ENCODE results near the gene PPP1R27. TPM values are rescaled to one million over a fixed set of nuclear protein-coding genes. Genes with fewer than 3 reads are reported as not detected.
A peak's percentile ranks its signal among the peaks of the same experiment; 100 is the strongest.

PPP1R27 gene
- total RNA-seq, 1 donor from 2014 or later: not detected

DNA sequence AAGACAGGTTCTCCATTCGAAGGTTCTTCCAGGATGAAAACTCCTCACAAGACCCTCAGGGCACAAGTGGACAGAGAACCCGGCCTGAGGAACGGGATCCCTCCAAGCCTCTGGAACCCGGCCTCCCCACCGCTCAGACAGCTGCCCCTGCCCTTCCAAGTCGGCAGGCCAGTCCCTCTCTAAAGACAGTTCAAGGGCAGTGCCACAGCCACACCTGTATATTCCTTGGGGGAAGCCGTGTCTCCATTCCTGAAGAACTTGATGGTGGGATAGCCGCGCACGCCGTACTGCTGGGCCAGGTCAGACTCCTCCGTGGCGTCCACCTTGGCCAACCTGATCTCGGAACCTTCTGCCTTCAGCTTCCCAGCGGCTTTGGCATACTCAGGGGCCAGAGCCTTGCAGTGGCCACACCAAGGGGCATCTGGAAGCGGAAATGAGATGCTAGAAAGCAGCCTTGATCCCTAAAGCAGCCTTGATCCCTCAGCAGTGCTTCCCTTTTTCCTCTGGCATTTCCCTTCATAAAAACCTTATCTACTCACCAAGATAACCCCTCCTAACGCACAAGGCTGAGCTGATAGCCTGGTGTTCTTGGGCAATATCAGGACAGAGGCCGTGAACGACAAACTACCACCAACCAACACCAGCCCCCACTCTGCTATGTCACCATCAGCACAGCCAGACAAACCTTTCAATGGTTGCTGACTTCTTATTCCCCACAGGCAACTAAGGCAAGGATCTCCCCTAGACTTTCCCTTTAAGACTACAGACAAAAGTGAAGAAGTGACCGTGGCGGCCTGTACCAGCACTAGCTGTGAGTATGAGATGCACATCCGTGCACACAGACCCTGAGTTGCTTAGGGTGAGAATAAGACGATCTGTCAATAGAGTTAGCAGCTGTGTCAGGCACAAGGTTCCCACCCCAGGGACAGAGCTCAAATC, 24.4 kb upstream of the PPP1R27 start:
- Mint-ChIP-seq H3K27ac (peak overlapping the region; percentile 93), H3K4me3 (peak overlapping the region; percentile 85), H3K9me3 (no peaks in the 10 kb centered on the region), H3K36me3 (peaks cover 9% of the 10 kb centered on the region), H3K4me1 (peaks cover 43% of the 10 kb centered on the region), H3K27me3 (ENCODE audit: low read depth) (peaks cover 2% of the 10 kb centered on the region)
- no peak for TF ChIP-seq CTCF (IDR thresholded peaks at IDR 0.05; ENCODE audit: unreplicated experiment)
- no peak for DNase-seq (ENCODE audit: low spot score in 2 of 2, unreplicated experiment in 2 of 2)

GRCh38 chr17:81858170-81858966, 23.5 kb upstream of the PPP1R27 start:
- no peak for TF ChIP-seq CTCF (IDR thresholded peaks at IDR 0.05; ENCODE audit: unreplicated experiment)
- H3K27ac Mint-ChIP-seq: peak overlapping the region; percentile 34

DNA sequence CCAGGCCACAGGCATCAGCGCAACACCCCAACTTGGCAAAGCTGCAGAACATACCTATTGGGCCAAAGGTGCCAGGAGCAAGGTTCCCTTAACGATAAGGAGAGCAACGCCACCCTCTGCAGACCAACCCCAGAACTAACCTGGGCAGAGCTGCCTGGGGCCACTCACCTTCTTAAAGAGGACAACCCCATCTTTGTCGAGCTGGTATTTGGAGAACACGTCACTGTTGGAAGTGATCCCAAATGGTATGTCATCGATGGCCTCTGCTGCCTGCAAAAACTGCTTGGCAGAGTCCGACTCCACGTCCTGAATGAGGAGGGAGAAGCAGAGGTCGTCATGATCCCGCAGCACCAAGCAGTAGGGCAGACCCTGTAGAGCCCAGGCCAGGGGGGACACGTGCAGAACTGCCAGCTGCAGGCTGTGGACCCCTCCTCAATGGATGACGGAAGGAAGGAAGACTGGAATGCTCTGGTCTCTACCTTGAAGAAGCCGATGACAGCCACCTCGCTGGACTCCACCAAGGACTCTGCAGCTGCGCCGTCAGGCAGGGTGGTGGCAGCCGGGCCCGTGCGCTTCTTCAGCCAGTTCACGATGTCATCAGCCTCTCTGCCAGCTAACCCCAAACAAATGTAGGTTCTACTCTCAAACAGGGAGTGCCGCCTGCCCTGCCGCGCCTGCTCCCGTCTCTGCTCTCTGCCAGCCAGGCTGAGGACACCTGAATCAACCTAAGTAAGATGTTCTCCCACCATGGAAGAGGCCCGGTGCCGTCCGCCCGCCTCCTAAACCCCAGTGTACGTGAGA, 20.3 kb upstream of the PPP1R27 start:
- H3K4me3 Mint-ChIP-seq: no peak overlapping the region
- no peak for DNase-seq (ENCODE audit: low spot score in 2 of 2, unreplicated experiment in 2 of 2)
- H3K4me1 Mint-ChIP-seq: peaks cover 26% of the 10 kb centered on the region
- H3K27ac Mint-ChIP-seq: no peak overlapping the region
- H3K36me3 Mint-ChIP-seq: peaks cover 26% of the 10 kb centered on the region
- no peaks in the 10 kb centered on the region for H3K9me3 Mint-ChIP-seq
- no peaks in the 10 kb centered on the region for H3K27me3 Mint-ChIP-seq (ENCODE audit: low read depth)
- no peak for TF ChIP-seq CTCF (IDR thresholded peaks at IDR 0.05; ENCODE audit: unreplicated experiment)

More at GRCh38 chr17:81858170-81858966, 23.5 kb upstream of the PPP1R27 start:
- Mint-ChIP-seq H3K9me3 (no peaks in the 10 kb centered on the region), H3K4me1 (peaks cover 39% of the 10 kb centered on the region), H3K36me3 (peaks cover 15% of the 10 kb centered on the region), H3K4me3 (peak overlapping the region; percentile 85), H3K27me3 (ENCODE audit: low read depth) (peaks cover 2% of the 10 kb centered on the region)
- no peak for DNase-seq (ENCODE audit: low spot score in 2 of 2, unreplicated experiment in 2 of 2)

GRCh38 chr17:81852237-81852636, 17.4 kb upstream of the PPP1R27 start:
- no peak overlapping the region for H3K4me3 Mint-ChIP-seq
- H3K27ac Mint-ChIP-seq: no peak overlapping the region
- peaks cover under 1% of the 10 kb centered on the region for H3K4me1 Mint-ChIP-seq
- H3K36me3 Mint-ChIP-seq: peaks cover 19% of the 10 kb centered on the region
- DNase-seq (ENCODE audit: low spot score in 2 of 2, unreplicated experiment in 2 of 2): no peak
- H3K27me3 Mint-ChIP-seq (ENCODE audit: low read depth): no peaks in the 10 kb centered on the region
- no peak for TF ChIP-seq CTCF (IDR thresholded peaks at IDR 0.05; ENCODE audit: unreplicated experiment)
- H3K9me3 Mint-ChIP-seq: no peaks in the 10 kb centered on the region

- Mint-ChIP-seq H3K4me1 (no peaks in the 10 kb centered on the region), H3K27me3 (ENCODE audit: low read depth) (no peaks in the 10 kb centered on the region), H3K27ac (no peak overlapping the region), H3K9me3 (no peaks in the 10 kb centered on the region), H3K36me3 (peaks cover 19% of the 10 kb centered on the region), H3K4me3 (no peak overlapping the region)
- TF ChIP-seq CTCF (IDR thresholded peaks at IDR 0.05; ENCODE audit: unreplicated experiment): no peak
- DNase-seq (ENCODE audit: low spot score in 2 of 2, unreplicated experiment in 2 of 2): no peak
Observed at GRCh38 chr17:81851423-81851822, 16.6 kb upstream of the PPP1R27 start.

Measured in mesothelial cell of epicardium (in vitro differentiated cells).